Forelimb muscle (tissue), 1 donor: ENCODE measurements around the gene ALG10. TPM values are rescaled to one million over a fixed set of nuclear protein-coding genes. Genes with fewer than 3 reads are reported as not detected.
"Not testable (repeated sequence)": the region's sequence is repeated elsewhere in the genome, so short reads cannot be mapped to it uniquely, and the experiment has no call there.

Experiments
- DNase-seq: peaks from one replicate; pipeline ENCODE4 v3.0.0-alpha.2; 2013; ENCODE audit warnings: low read depth
- polyA plus RNA-seq: library from polyadenylated mRNA; unstranded; fragments of 120-200 nt; gene quantifications from one replicate; pipeline ENCODE4 v1.2.1, GENCODE V29; 2013; ENCODE audit not compliant: insufficient read length

ALG10 gene, protein sequence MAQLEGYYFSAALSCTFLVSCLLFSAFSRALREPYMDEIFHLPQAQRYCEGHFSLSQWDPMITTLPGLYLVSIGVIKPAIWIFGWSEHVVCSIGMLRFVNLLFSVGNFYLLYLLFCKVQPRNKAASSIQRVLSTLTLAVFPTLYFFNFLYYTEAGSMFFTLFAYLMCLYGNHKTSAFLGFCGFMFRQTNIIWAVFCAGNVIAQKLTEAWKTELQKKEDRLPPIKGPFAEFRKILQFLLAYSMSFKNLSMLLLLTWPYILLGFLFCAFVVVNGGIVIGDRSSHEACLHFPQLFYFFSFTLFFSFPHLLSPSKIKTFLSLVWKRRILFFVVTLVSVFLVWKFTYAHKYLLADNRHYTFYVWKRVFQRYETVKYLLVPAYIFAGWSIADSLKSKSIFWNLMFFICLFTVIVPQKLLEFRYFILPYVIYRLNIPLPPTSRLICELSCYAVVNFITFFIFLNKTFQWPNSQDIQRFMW
- polyA plus RNA-seq = 4.9 TPM

DNA sequence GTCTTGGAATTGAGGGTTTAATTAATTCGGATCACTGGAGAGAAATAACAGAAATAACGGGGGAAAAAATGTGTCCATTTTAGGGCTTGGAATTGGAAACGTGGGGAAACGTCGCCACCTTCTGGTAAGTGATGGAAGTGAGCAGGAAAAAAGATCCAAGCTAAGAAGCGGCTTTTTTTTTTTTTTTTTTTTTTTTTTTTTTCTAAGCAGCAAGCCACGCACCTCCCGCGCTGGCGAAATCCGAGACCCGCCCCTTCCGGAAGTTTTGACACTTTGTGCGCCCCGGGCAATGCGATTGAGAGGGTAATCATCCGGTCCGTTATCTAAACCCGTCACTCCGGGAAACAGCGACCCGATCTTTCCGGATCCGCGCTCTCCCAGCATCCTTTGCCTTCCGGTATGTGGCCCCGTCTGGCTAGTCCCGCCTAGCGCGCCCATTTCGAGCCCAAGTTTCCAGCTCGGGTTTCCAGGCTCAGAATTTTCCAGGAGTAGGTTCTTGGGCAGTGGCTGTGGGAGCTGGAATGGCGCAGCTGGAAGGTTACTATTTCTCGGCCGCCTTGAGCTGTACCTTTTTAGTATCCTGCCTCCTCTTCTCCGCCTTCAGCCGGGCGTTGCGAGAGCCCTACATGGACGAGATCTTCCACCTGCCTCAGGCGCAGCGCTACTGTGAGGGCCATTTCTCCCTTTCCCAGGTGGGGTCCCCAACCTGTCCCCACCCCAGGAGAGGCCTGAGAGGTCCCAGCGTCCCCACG is at the start of gene ALG10:
Gene ALG10, plus strand, starts transcription at position 418 of the 752 bp plus-strand sequence. Its CDS starts 104 bp downstream, at position 522.
- DNase-seq = peak; percentile 95

DNA sequence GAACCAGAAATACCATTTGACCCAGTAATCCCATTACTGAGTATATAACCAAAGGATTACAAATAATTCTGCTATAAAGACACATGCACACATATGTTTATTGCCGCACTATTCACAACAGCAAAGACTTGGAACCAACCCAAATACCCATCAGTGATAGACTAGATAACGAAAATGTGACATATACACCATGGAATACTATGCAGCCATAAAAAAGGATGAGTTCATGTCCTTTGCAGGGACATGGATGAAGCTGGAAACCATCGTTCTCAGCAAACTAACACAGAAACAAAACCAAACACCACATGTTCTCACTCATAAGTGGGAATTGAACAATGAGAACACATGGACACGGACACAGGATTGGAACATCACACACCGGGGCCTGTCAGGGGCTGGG is 49.4 kb upstream of the ALG10 start:
- not testable (repeated sequence) for DNase-seq

DNA sequence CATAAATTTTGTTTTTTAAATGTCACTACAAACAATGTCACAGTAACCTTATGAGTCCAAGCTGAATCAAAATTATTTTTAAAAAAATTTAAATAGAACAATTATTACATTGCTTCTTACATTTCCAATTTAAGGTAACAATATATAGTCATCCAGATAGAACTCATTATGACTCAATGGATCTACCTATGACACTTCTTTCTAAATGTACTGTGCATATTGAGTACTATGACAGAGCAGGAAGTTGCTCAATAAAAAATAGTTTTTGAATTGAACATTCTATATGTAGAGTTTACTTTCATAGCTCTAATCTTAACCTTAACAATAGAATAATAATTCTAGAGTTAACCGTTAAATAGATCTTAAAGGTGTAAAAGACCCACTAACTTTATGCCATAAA is 44.4 kb upstream of the ALG10 start:
- DNase-seq = no peak

DNA sequence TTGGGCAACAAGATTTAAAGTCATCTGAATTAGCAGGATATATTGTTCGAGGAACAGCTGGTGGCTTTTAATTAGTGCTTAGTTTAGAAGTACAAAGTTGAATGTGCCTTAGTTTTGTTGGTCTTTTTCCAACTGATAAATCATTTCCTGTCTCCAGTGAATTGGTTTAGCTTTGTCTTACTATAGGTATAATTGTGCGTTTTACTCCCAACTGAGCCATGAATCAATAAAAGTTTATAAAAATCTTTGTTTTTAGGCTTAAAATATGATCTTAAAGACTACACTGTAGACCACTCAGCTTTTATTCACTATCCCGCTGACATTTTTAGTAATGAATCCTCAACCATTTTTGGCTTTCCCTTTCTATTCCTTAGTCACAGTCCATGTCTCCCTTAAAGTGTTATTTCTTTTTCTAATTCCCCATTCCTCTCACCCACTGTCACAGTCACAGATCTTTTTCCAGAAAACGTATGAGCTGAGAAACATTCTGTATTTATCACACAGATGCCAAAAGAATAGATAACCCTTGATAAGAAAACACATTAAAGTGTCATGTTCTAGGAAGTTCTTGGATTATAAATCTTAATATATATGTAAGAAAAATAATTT is 34.0 kb upstream of the ALG10 start:
- DNase-seq = no peak

DNA sequence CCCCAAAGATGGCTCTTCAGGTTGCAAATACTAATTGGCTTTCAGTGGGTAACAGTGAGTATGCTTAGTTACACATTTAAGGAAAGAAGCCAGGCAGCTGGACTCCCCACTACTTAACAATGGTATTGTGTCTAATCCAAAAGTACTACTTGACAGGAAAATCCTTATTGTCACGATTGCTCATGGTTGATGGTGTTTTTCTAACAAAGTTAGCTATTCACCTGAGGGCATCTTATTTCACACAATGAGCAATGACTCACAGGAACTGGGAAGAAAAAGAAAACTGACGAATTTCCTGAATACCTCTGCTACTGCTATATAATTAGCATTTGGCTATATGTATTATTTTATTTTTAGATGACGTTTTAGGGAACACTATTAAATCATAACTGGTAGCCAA is 33.4 kb upstream of the ALG10 start:
- DNase-seq = no peak

DNA sequence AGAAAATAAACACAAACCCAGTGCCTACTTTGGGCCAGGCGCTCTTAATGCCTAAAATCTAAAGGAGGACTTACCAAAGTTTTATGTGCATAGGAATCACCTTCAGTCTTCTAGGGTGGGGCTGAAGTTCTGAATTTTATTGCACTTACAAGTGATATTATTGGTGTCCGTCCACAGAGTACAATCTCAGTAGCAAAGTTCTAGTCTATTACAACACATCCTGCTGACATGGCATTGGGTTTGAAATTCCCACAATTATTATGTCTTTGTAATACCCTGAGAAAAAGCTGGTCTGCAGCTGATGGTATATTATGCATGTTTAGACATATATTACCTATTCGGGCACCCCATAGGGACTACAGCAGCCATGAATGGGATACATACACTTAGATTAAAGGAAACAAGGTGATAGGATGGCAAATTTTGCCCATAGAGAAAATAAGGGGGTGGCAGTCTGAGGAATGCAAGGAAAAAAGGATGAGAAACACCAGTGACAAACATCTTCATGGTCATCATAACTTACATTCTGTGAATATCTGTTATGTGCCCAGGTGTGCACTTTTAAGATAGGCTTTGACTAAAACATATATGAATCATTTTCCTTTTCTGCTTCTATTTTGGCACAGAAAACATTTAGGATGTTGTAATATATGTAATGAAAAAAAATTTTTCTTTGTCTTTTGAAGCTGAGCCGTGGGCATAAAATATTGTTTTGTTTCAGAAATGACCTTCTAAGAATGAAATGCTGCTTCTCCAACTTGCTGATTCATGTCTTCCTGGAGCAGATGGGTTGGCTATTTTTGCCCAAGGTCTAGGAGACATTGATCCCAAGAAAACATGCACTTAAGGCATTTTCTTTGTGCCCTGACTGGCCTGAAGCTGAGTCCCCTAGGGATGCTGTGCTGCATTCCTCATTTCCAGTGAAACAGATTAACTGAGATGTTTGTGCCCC is 27.2 kb upstream of the ALG10 start:
- no peak for DNase-seq

DNA sequence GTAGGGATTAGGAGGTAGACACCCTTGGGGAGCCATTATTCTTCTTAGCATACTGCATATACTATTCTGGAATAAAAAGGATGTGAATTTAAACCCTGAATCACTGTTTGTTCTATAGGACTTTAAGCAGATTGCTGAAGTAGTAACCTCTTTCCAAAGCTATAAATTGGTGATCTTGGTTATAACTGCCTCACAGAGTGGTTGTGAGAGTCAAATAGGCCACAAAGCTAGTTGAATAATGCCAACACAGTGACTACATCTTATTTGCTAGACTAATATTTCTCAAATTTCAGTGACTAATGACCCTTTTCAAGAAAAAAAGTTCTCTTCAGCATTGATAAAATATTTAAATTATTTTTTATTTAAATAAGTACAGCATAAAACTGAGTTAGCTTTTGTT is 13.5 kb upstream of the ALG10 start:
- not testable (repeated sequence) for DNase-seq

DNA sequence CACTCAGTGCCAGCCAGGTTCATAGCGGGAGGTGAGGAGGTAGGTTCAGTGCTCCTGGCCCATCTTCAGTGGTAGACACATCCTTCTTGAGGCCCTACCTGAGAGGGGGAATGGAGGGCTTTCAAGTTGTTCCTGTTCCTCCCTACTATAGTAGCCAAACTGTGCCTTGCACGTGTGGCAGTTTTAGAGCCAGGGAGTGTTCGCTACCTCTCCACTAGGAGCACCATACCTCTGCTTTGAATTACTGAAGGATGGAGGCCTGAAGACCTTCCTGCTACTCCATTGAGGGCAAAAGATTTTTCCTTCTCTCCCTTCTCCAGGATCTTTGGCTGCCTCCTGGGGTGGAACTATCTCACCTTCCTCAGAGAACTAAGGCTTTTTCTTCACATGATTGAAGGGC is 5.9 kb upstream of the ALG10 start:
- DNase-seq = no peak

DNA sequence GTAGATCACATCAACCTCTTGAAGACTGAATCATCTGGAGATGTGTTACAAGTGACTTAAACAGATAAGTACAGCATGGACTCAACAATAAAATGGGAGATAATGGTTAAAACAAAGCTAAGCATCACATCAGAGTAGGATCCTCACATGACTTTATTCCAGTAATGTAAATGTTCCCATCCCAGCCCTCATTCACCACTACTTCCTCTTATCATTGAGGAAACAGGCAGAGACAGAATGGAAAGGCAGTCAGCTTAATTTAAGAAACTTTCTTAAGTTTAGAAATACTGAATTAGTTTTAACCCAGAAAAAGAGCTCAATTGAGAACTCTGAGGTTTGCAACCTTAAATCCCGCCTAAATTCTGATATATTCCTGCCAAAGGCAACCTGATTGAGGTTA is 1.2 kb upstream of the ALG10 start:
- DNase-seq = no peak

DNA sequence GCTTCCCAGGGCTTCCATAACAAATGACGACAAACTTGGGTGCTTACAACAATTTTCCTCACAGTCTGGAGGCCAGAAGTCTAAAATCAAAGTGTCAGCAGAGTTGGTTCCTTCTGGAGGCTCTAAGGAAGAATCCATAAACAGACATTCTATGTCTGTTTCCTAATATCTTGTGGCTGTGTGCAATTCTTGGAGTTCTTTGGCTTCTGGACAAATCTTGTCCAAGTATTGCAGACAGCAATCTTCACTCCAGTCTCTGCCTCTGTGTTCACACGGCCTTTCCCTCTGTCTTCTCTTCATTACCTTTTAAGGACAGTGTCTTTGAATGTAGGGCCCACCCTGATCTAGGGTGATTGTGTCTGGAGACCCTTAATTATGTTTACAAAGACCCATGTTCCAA is 5.4 kb downstream of the ALG10 start:
- not testable (repeated sequence) for DNase-seq

DNA sequence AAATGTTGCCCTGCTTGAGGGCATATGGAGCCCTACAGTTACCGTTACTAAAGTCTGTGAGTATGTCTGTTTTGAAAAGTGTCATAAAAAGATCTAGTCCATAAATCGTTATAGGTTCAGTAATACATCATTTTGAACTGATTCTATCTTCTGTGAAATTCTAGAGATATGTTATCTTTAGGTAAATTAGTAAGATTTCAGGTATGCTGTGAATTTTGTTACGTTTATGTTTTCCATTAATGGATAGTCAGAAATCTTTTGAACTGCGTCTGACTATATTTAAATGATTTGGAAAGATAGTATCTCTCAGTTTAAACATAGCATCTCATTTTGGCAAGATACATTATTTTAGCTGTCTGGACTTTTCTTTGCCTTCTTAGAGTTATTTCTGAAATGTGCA is 8.3 kb downstream of the ALG10 start:
- no peak for DNase-seq

DNA sequence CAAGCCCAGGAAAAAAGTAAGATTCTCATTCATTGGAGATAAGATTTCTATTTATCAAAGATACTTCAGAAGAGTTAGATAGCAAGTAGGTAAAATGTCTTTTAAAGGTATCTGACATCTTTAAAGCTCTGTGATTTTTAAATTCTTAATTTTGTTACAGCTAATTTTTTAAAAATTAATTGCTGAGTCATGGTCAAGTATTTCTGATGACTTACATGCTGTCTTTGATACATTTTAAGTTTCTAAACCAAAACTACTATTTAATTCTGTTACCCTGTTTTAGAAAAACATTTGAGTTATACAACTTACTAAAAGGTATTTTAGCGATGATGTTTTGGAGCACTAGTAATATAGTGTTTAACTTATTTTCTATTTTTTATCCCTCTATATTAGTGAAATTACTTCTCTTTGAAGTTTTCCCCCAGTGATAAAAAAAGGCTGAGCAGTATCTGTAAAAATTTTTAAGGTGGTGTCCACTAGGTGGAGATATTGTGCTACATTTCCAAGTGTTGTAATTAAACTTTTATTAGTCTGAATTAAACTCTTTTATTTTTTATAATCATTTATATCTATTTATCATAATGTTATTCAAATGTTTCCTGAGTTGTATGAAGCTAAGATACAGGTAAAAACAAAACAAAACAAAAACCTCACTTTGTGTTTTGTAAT is 11.5 kb downstream of the ALG10 start:
- DNase-seq = no peak

DNA sequence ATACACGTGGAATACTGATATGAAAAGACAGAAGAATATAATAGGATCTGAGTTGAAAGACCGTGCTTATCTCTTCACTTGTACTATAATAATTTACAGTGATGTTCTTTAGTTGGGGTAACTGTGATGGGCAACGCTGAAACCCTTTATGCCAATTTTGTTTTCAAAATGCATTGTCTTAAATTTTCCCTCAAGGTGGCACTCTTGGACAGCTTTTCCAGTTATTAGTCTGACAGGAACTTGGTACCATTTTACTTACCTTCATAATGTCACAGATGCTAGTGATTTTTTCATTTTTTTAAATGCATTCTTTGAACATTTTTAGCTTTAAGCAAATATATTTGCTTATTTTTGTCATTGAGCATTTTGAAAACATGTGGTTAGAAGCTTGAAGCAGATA is 16.1 kb downstream of the ALG10 start:
- DNase-seq = not testable (repeated sequence)

DNA sequence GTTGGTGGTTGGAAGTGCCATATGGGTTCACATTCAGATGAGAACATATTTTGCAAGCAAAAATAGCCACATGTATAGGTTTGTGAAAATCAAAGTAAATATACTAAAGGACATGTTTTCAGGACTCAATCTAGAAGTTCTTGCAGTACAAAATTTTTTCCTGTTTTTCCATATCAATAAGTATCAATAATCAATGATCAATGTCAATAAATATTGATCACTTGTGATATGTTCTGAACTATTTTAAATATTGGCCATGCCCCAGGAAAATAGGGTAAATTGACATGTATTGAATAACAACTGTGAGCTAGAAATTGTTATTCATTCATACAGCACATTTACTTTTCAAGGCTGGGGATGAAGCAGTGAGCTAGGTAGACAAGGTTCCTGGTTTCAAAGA is 24.3 kb downstream of the ALG10 start:
- no peak for DNase-seq

DNA sequence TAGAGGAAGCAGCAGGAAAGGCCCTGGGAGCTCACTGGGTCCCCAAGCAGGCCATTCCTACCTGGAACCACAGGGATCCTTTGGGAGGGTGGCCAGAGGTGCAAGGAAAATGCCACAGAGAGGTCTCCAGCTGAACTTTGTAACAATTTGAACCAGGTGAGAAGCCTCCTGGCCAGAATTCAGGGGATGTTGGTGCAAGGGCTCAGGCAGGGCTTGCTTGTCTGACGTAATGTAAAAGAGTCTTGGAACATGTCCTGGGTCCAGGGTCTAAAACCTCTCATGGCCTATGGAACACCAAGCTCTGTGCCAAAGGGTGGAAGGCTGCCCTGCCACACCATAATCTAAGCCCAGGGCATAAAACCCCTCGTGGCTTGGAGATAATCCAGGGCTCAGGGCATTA is 25.6 kb downstream of the ALG10 start:
- not testable (repeated sequence) for DNase-seq

DNA sequence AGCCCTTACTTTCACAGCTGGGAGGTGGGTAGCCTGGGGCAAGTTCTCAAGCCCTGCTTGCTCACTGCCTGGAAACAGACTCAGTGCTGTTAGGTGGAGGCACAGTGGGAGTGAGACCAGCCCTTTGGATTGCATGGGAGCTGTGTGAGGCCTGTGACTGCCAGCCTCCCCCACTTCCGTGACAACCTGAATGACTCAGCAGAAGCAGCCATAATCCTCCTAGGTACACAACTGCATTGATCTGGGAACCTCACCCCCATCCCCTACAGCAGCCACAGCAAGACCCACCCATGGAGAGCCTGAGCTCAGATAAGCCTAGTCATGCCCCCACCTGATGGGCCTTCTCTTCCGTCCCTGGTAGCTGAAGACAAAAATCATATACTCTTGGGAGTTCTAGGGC is 26.4 kb downstream of the ALG10 start:
- no peak for DNase-seq

DNA sequence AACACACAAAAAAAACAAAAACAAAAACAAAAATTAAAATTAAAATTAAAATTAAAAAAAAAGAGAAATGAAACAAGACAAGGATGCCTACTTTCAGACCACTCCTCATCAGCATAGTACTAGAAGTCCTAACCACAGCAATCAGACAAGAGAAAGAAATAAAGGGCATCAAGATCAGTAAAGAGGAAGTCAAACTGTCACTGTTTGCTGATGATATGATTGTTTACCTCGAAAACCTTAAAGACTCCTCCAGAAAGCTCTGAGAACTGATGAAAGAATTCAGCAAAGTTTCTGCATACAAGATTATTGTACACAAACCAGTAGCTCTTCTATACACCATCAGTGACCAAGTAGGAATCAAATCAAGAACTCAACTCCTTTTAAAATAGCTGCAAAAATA is 29.2 kb downstream of the ALG10 start:
- DNase-seq = no peak

DNA sequence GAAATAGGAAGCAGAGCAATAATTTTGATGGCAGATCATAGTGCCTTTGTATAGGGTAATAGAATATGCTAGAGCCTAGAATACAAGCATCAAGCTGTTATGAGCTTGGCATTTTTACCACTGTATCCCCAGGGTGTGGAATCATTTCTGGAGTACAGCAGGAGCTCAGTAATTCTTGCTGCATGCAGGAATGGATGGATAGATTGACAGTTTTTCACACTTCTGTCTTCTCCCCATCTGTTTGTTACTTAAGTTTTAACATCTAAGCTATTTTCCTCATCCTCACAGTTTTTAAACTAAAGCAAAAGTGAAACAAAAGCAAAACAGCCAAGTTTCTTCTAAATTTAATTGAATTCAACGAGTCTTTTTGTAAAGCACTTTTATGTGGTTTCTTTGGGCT is 32.6 kb downstream of the ALG10 start:
- no peak for DNase-seq
